NCI-H1105 (cell line): ENCODE measurements around the gene ARMC5.
"Not testable (repeated sequence)": the region's sequence is repeated elsewhere in the genome, so short reads cannot be mapped to it uniquely, and the experiment has no call there.

ENCODE experiments used
- DNase-seq: peaks from one replicate; lab custom pipeline; 2025; lab: John Stamatoyannopoulos, UW

ARMC5 gene

GRCh38 chr16:31430380-31431052 is 28.8 kb upstream of the ARMC5 start:
- no peak for DNase-seq

- DNase-seq = no peak
Observed at GRCh38 chr16:31435341-31436220, 23.7 kb upstream of the ARMC5 start.

DNA sequence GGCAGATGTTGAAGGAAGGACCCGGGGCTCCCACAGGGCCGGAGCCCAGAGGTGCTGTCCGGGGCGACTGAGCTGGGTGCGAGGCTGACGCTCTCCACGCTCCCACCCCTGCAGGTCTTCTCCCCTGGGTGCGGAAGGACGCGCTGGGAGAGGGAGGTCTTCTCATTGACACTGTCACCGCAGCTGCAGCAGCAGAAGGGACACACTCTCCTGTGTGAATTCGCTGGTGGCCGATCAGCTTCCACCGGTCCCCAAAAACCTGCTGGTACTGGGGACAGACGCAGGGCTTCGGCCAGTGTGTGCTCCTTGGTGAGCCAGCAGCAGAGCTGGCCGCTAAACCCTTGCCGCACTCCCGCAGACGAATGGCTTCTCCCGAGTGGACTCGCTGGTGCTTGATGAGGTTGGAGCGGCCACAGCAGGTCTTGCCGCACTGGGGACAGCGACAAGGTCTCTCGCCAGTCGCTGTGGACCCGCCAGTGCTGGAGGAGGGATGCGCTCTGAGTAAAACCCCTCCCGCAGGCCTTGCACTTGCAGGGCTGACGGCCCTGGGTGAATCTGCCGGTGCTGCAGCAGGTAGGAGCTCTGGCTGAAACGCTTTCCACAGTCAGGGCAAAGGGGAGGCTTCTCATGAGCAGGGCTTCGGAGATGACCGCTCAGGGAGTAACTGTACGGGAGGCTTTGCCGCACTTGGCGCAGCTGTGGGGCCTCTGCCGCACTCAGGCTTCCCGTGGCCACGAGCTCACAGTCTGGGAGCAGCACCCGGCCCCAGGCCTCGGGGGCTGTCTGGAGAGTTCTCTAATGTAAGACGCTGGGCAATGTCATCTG is 22.9 kb upstream of the ARMC5 start:
- DNase-seq = no peak

- DNase-seq = no peak
Observed at GRCh38 chr16:31438414-31438813, 20.9 kb upstream of the ARMC5 start.

DNA sequence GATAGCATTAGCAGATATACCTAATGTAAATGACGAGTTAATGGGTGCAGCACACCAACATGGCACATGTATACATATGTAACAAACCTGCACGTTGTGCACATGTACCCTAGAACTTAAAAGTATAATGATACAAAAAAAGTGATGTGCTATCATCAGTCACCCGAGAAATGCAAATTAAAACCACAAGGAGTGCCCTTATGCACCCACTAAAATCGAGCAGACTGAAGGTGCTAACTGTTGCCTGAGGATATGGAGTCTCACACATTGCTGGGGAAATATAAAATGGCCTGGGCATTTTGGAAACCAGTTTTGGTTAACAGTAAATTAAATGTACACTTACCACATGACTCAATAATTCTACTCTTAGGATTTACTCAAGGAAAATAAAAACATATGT is 20.3 kb upstream of the ARMC5 start:
- DNase-seq = not testable (repeated sequence)

DNA sequence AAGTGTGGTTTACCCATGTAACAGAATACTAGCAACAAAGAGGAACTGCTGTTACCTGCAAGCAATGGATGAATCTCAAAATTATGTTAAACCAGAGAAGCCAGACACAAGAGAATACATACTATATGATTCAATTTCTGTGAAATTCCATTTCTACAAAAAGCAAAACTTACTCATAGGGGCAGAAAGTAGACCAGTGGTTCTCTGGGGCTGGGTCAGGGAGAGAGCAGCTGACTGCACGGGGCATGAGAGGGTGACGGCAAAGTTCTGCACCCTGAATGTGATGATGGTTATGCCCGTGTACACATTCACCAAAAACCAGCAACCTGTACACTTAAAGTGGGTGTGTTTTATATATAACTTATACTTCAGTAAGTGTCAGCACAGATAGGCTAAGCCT is 19.8 kb upstream of the ARMC5 start:
- DNase-seq = no peak

DNA sequence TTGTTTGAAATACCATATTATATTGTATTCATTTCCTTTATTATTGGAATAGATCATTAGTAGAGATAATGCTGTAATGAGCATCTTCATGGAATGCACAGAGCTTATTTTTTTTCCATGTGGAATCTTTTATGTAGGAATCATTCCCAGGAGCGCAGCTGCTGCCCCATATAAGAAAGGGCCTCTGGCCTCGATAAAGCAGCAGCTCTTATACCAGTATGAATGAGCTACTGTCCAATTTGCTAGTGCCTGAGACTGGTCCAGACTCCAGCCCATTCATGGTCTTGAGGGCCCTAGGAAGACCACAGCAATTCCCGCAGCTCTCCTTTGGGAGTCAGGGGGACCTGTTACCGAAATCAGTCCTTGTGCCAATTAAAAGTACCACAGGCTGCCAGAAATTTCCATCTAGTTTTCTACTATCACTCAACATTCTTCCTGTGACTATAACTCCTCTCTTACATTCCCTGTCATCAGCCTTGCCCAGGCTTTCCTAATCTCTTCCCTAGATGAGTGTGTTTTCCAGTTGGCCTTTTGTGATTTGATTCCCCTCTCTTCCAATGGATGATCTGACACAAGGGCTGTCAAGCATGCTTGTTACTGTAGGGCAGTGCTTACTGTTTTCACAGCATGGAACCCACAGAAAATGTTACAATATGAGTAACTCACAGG is 18.7 kb upstream of the ARMC5 start:
- no peak for DNase-seq

DNA sequence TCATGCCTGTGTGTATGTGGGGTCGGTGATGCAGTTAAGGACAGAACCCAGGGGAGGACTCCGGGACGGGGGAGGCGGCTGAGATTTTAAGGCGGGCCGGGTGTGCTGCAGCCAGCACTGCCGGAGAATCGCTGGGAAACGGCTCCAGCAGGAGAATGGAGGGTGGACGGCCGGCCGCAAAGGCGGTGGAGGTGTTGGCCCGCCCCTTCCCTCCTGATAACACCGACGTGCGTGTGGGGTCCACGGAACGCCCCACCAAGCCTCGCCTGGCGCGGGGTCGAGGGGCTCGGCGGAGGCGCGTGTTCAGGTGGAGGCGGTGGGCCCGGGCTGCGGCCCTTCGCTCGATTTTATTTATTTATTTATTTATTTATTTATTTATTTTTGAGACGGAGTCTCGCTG is 17.3 kb upstream of the ARMC5 start:
- no peak for DNase-seq

GRCh38 chr16:31445931-31446330 is 13.4 kb upstream of the ARMC5 start:
- not testable (repeated sequence) for DNase-seq

GRCh38 chr16:31451201-31451600 is 8.1 kb upstream of the ARMC5 start:
- DNase-seq = no peak

GRCh38 chr16:31451681-31452351 is 7.5 kb upstream of the ARMC5 start:
- peak; percentile 18 for DNase-seq

GRCh38 chr16:31452631-31453106 is 6.6 kb upstream of the ARMC5 start:
- no peak for DNase-seq

- no peak for DNase-seq
Observed at GRCh38 chr16:31453255-31454204, 5.8 kb upstream of the ARMC5 start.

DNA sequence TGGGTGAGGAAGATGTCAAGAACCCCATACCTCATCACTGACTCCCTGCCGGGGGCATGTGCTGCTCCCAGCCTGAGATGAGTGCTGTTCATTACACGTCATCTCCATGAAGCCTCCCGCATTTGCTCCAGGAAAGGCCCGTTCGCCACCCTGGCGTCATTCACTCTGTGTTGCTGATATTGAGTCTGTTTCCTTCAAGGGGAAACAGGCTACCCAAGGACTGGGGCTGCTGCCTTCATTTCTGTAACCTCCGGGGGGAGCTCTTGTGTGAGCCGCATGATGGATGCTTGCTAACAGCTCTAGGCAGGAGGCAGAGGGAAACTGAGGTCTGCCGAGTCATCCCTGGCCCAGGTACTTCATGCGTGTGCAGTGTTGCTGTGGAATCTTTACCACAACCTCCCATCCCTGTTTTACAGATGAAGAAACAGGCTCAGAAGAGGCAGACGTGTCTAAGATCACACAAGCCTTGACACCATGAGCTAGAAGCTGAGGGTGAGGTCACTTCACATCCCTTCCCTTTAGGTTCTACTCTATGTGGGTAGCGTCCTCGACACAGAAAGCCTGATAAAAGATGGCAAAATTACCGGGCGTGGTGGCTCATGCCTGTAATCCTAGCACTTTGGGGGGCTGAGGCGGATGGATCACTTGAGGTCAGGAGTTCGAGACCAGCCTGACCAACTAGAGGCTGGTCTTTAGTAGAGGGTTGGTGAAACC is 3.5 kb upstream of the ARMC5 start:
- DNase-seq = no peak

- DNase-seq = no peak
Observed at GRCh38 chr16:31456988-31457360, 2.3 kb upstream of the ARMC5 start.

DNA sequence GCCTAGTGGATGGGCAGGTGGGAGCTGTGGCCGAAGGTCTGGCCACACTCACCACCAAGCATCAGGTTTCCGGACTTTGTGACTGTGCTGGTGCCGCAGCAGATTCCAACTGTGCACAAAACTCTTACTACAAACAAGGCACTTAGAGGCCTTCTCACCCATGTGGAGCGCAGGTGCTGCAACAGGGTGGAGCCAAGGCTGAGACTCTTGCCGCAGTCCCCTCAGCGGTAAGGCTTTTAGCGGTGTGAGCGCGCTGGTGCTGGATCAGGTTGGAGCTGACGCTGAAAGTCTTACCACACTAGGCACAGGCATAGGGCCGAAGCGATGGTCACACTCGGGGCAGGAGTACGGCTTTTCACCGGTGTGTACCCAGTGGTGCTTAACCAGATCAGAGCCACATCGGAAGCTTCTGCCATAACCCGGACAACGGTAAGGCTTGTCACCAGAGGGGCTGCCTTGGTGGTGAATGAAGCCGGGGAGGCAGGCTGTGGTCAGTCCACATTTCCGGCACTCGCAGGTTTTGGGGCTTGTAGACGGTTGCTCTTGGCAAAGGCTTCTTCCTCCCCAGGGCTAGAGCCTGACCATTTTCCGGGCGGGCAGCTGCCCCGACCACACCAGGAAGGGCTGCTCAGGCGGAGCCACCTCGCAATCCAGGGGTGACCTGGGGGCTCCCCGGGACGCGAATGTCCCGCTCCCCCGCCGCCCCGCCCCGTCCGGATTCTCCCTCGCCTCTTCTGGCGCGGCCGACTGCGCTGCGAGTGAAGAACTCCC is 1.0 kb upstream of the ARMC5 start:
- DNase-seq = peak; percentile 2

- DNase-seq = peak; percentile 98
Observed at GRCh38 chr16:31459687-31460581, 633 bp downstream of the ARMC5 start.

DNA sequence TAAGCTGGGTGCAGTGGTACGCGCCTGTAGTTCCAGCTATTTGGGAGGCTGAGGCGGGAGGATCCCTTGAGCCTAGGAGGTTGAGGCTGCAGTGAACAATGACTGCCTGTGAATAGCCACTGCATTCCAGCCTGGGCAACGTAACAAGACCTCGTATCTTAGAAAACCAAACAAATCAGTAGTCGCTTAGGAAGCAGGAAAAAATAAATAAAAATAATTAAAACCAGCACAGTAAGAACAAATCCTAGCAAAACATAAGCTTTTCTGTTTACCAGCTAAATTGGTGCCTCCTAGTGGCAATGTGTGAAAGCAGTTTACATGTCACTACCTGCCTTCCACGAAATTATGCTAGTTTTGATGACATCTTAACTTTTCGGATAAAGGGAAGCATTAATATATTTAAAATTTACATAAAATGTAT is 1.3 kb downstream of the ARMC5 start:
- DNase-seq = no peak
